Liver (tissue), 9 donors: ENCODE measurements around the gene DMPK. TPM values are rescaled to one million over a fixed set of nuclear protein-coding genes. Genes with fewer than 3 reads are reported as not detected.
A peak's percentile ranks its signal among the peaks of the same experiment; 100 is the strongest.

Source experiments
- DNase-seq: peaks from one replicate; pipeline ENCODE4 v3.0.0-alpha.2; 2017; ENCODE audit warnings: low spot score
- H3K27ac ChIP-seq, 2 donors: one replicate each; pipeline ENCODE4 v1.7.0; 2013; ENCODE audit warnings: inconsistent platforms in 2 of 2, low read length in 2 of 2, control low read depth in 1 of 2, low read depth in 1 of 2, mild to moderate bottlenecking in 1 of 2
- H3K27me3 ChIP-seq, 4 donors: one replicate each; pipeline versions ENCODE4 v1.6.1 to v1.7.0; 2013; ENCODE audit warnings: low read length in 3 of 4, inconsistent platforms in 1 of 4, mild to moderate bottlenecking in 1 of 4, moderate library complexity in 1 of 4; ENCODE audit not compliant: control insufficient read depth in 4 of 4, insufficient read depth in 4 of 4
- H3K36me3 ChIP-seq, 4 donors: one replicate each; pipeline versions ENCODE4 v1.6.1 to v1.7.0; 2013; ENCODE audit warnings: low read length in 3 of 4, mild to moderate bottlenecking in 3 of 4, low read depth in 1 of 4, moderate library complexity in 1 of 4; ENCODE audit not compliant: control insufficient read depth in 4 of 4, insufficient read depth in 3 of 4
- H3K4me1 ChIP-seq, 4 donors: one replicate each; pipeline versions ENCODE4 v1.6.1 to v1.7.0; 2013; ENCODE audit warnings: low read length in 3 of 4, mild to moderate bottlenecking in 3 of 4, moderate library complexity in 1 of 4; ENCODE audit not compliant: control insufficient read depth in 4 of 4, insufficient read depth in 4 of 4
- H3K4me3 ChIP-seq, 3 donors: one replicate each; pipeline versions ENCODE4 v1.6.1 to v1.7.0; 2013; ENCODE audit warnings: low read length in 3 of 3, control low read depth in 1 of 3, low read depth in 1 of 3, mild to moderate bottlenecking in 1 of 3
- H3K9ac ChIP-seq, 2 donors: one replicate each; pipeline ENCODE4 v1.7.0; 2013; ENCODE audit warnings: low read length in 2 of 2, mild to moderate bottlenecking in 2 of 2, moderate library complexity in 2 of 2, control low read depth in 1 of 2, low read depth in 1 of 2
- H3K9me3 ChIP-seq, 4 donors: one replicate each; pipeline versions ENCODE4 v1.6.1 to v1.7.0; 2013; ENCODE audit warnings: low read length in 3 of 4; ENCODE audit not compliant: control insufficient read depth in 4 of 4
- CTCF ChIP-seq: fragments of 150-350 bp; IDR thresholded peaks from 2 replicates; pipeline ENCODE4 v1.5.1; 2017; ENCODE audit warnings: improper control_type of control experiment, low read depth, low read length; ENCODE audit not compliant: missing input control
- FOXA1 ChIP-seq: IDR thresholded peaks from 2 replicates; pipeline ENCODE4 v1.6.1; 2016; ENCODE audit warnings: antibody characterized with exemption
- FOXA2 ChIP-seq: IDR thresholded peaks from 2 replicates; pipeline ENCODE4 v1.6.1; 2016; ENCODE audit warnings: antibody characterized with exemption
- GABPA ChIP-seq, 2 donors: IDR thresholded peaks in 1 of 2; conservative IDR thresholded peaks in 1 of 2; 2 replicates each; pipeline ENCODE4 v1.6.1; 2016; ENCODE audit warnings: antibody characterized with exemption in 2 of 2, mild to moderate bottlenecking in 1 of 2, moderate library complexity in 1 of 2
- HNF4A ChIP-seq, 2 donors: conservative IDR thresholded peaks; 2 replicates each; pipeline ENCODE4 v1.6.1; 2016; ENCODE audit warnings: antibody characterized with exemption in 2 of 2, mild to moderate bottlenecking in 2 of 2
- JUND ChIP-seq, 2 donors: IDR thresholded peaks; 2 replicates each; pipeline ENCODE4 v1.6.1; 2016; ENCODE audit warnings: antibody characterized with exemption in 2 of 2
- MAX ChIP-seq: IDR thresholded peaks from 2 replicates; pipeline ENCODE4 v1.6.1; 2016; ENCODE audit warnings: antibody characterized with exemption
- RAD21 ChIP-seq, 2 donors: IDR thresholded peaks; 2 replicates each; pipeline ENCODE4 v1.6.1; 2016; ENCODE audit warnings: antibody characterized with exemption in 2 of 2, mild to moderate bottlenecking in 2 of 2
- REST ChIP-seq: IDR thresholded peaks from 2 replicates; pipeline ENCODE4 v1.6.1; 2016; ENCODE audit warnings: antibody characterized with exemption, mild to moderate bottlenecking
- SP1 ChIP-seq: IDR thresholded peaks from 2 replicates; pipeline ENCODE4 v1.6.1; 2018; ENCODE audit warnings: antibody characterized with exemption, mild to moderate bottlenecking
- YY1 ChIP-seq: IDR thresholded peaks from 2 replicates; pipeline ENCODE4 v1.6.1; 2016; ENCODE audit warnings: antibody characterized with exemption, mild to moderate bottlenecking
- WGBS: extraction: QIAGEN DNeasy Blood & Tissue Kit; methylation state at CpG from one replicate; pipeline ENCODE4 v1.1.7; 2013; 5-methylcytosine and 5-hydroxymethylcytosine counted together
- polyA plus RNA-seq, 2 donors: library from polyadenylated mRNA; stranded (reverse) in 1 of 2; unstranded in 1 of 2; fragments of 200-250 nt in 1 of 2; fragments of >200 nt in 1 of 2; fragmentation: Nextera tagmentation in 1 of 2; extraction: Ambion mirVana in 1 of 2; gene quantifications; one replicate each; pipeline versions ENCODE4 v1.2.1 to v1.2.3, GENCODE V29; 2013 to 2015
- total RNA-seq, 2 donors: library from RNA; depleted of rRNA; stranded (reverse); fragments of >200 nt; gene quantifications; one replicate each; pipeline ENCODE4 v1.2.3, GENCODE V29; 2014
- donor health status: healthy.
- donor health status: healthy.
- donor health status: healthy.
- donor health status: healthy.
- donor health status: healthy.

Gene DMPK
- total and polyA plus RNA-seq, 4 donors: 1.8 to 12.5 (median 6.1) TPM

GRCh38 chr19:45766296-45766868 lies 15.9 kb downstream of the DMPK start:
- Histone ChIP-seq H3K9me3 (no peaks in the 10 kb centered on the region), H3K27me3 (no peaks in the 10 kb centered on the region), H3K27ac (peak overlapping the region; percentile 86 to 99), H3K9ac (no peak overlapping the region), H3K4me3 (peak overlapping the region in 1 of 3 donors; percentile 86), H3K36me3 (peaks cover 0 to 2% (median 0%) of the 10 kb centered on the region in 4 donors), H3K4me1 (peaks cover 9 to 38% (median 16%) of the 10 kb centered on the region in 4 donors)
- no peak for TF ChIP-seq SP1
- TF ChIP-seq CTCF: no peak
- no peak for TF ChIP-seq FOXA1
- TF ChIP-seq HNF4A (conservative IDR thresholded peaks at IDR 0.05): no peak
- DNase-seq: no peak
- 84% methylated on average over 17 of the region's 17 CpGs for WGBS

GRCh38 chr19:45765702-45766295 lies 16.5 kb downstream of the DMPK start:
- no peak overlapping the region for H3K27ac ChIP-seq
- no peak for DNase-seq
- peaks cover 4 to 32% (median 10%) of the 10 kb centered on the region in 4 donors for H3K4me1 ChIP-seq
- no peaks in the 10 kb centered on the region for H3K27me3 ChIP-seq
- peaks cover 0 to 2% (median 0%) of the 10 kb centered on the region in 4 donors for H3K36me3 ChIP-seq
- H3K9me3 ChIP-seq: no peaks in the 10 kb centered on the region
- TF ChIP-seq MAX (no peak), HNF4A (conservative IDR thresholded peaks at IDR 0.05) (no peak), REST (no peak), CTCF (no peak), JUND (IDR thresholded peaks at IDR 0.05) (no peak), RAD21 (IDR thresholded peaks at IDR 0.05) (no peak), FOXA1 (no peak), GABPA (IDR thresholded peaks at IDR 0.05 in 1 of 2, conservative IDR thresholded peaks at IDR 0.05 in 1 of 2) (no peak), FOXA2 (no peak), SP1 (no peak), YY1 (no peak)
- no peak overlapping the region for H3K9ac ChIP-seq
- WGBS: 87% methylated on average over 23 of the region's 23 CpGs
- H3K4me3 ChIP-seq: no peak overlapping the region
